COLO668 (cell line): ENCODE measurements around the gene PLBD1.

ENCODE experiments used
- DNase-seq: peaks from one replicate; lab custom pipeline; 2025; ENCODE audit not compliant: unreplicated experiment; lab: John Stamatoyannopoulos, UW

PLBD1 gene, protein sequence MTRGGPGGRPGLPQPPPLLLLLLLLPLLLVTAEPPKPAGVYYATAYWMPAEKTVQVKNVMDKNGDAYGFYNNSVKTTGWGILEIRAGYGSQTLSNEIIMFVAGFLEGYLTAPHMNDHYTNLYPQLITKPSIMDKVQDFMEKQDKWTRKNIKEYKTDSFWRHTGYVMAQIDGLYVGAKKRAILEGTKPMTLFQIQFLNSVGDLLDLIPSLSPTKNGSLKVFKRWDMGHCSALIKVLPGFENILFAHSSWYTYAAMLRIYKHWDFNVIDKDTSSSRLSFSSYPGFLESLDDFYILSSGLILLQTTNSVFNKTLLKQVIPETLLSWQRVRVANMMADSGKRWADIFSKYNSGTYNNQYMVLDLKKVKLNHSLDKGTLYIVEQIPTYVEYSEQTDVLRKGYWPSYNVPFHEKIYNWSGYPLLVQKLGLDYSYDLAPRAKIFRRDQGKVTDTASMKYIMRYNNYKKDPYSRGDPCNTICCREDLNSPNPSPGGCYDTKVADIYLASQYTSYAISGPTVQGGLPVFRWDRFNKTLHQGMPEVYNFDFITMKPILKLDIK

DNA sequence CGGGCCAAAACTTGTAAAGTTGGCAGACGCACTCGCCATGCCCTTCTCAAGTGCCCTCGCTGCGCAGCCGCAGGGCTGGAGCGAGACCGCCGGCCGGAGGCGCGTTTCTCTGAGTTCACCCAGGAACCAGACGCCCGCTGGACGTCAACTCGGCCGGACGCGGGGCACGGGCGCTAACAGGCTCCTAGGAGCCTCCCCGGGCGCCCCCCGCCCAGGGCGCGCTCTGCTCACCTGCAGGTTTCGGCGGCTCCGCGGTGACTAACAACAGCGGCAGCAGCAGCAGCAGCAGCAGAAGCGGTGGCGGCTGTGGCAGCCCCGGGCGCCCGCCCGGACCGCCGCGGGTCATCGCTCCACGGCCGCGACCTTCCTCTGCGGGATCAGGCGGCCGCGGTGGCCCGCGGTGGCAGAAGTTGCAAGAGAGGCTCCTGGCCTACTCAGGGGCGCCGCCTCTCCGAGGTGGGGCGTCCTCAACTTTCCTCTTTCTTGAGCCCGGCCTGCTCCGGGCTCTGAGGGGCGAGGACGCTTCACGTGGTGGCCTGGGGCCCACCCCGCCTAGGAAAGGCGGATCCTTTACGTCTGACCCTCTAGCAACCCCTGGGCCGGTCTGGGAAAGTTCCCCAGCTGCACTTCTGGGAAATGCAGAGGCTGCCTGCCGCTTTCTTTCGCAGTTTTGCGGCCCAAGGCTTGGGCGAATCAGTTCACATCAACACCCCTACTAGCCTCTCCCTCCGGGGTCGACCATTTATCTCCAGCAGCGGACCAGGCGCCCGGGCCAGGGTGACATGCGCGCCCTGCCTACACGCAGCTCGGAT is at the start of gene PLBD1:
PLBD1 (minus strand) TSS at position 533 of the 812 bp plus-strand sequence; CDS start at position 346, 187 bp downstream.
- peak; percentile 56 for DNase-seq

DNA sequence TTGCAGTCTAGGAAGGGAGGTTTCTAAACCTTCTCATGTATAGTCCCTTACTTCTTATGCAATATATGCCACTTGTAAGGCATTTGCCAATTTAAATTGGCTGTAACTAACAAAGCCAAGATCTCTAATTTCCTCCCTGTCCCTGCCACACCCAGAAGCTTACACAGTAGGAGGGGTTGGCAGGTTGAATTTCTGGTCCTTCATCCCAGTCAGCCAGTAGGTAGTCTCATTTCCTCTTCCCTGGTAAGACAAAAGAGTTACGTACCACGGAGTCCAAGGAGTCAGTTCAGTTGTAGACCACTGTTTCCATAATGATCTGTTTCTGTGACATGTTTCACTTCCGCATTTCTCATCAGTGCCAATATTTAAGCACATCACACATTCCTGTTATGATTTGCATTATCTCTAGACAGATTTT is 47.0 kb upstream of the PLBD1 start:
- no peak for DNase-seq

DNA sequence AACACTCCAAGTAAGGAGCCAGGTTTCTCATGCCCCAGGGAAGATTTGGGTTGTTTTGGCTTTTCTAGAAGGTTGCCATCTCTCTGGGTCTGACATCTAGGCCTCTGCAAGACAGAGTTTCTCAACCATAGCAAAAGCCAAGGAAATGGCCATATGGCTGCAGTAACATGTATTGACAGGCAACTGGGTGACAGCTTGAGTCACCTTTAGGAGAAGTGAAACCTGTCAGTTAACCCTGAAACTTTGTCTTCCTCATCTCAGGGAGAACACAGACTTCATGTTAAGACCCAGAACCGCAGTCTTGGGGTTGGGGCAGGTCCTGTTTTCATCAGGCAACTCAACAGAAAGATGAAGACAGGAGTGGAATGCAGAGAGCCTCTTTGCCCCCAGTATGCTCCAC is 46.0 kb upstream of the PLBD1 start:
- no peak for DNase-seq

DNA sequence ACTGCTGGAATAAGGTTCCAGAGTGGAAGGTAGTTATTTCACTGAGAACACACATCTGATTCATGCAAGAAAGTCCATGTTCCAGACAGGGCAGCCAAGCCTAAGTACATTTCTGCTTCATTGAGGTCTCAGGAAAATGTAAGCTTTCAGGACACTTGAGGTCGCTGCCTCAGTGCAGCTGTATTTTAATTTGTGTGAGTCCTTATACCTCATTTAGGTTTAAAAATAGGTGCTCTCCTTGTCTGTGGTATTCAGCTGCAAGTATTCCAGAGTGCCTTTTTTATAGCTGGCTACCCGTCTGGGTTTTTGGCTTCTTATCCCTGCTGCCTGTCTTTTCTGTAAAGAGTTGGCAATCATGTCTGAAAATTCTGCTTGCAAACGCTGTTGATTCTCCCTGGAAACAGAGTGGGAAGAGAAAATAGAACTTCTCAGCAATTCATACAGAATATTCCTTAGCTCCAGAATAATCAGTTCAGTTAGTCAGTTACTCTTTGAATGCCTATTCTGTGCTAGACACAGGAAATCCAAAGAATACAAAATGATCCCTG is 45.3 kb upstream of the PLBD1 start:
- DNase-seq: no peak

DNA sequence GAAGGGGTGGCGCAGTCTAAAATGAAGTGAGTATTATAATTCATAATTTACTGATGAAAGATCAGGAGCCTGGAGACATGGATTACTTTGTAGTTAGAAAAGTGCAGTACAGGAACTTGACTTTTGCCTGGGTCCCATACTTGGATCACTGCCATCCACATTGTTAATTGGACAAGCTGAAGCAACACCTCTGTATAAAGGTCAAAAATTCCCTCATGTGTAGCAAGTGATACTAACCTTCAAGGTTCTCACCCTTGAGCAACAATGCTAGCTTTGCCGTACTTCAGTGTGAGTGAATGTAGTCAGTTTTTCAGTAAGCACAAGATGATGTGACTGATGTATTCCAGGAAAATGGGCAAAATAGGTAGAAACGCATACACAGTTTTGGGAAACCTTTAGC is 44.6 kb upstream of the PLBD1 start:
- DNase-seq: no peak

DNA sequence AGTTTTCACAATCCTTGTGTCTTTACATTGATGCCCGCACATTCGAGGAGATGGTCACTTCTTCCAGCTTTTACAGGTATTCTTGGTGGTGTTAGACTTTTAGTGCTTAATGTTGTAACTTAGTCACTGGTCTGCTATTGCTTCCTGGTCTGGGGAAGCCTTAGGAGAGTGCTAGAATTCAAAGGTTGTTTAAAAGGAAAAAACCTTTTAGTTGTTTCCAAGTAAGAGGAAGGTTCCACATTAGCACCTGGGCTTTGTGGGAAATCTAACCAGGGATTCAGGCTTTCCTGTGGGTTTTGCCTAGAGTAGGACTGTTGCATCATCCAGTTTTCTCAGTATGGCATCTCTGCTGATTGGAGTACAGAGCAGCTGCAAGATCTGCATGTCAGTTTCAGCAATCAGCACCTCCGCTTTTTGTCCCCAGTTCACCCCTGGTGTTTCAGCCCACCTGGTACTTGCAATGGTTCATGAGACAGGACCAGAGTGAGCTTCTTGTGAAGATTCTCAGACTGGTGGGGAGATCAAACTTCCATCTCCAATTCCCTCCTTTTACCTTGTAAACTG is 44.0 kb upstream of the PLBD1 start:
- no peak for DNase-seq

DNA sequence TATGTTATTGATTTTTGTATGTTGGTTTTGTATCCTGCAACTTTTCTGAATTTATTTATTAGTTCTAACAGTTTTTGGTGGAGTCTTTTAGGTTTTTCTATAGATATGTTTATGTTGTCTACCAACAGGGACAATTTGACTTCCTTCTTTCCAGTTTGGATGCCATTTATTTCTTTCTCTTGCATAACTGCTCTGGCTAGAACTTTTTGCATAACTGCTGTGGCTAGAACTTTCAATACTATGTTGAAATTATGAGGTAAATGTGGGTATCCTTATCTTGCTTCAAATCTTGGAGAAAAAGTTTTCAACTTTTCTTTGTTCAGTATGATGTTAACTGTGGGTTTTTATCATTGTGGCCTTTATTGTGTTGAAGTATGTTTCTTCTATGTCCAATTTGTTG is 39.9 kb upstream of the PLBD1 start:
- DNase-seq: no peak

DNA sequence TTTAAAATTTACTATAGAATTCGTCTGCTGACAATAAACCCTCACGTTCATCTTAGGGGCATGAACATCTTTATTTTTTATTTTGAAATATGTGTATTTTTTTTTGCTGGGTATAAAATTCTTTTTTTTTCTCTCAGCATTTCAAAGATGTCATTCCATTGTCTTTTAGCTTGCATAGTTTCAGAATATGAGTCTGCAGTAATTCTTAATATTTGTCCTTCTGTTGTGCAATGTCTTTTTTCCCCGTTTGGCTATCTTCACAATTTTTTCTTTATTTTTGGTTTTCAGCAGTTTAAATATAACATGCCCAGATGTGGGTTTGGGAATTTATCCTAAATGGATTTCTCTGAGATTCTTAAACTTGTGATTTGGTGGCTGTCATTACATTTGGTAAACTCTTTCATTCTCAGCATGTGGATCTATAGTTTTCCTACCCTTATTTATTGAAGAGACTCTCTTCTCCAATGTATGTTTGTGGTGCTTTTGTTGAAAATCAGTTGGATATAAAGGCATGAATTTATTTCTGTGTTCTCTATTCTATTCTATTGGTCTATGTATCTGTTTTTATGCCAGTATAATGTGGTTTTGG is 37.8 kb upstream of the PLBD1 start:
- no peak for DNase-seq

DNA sequence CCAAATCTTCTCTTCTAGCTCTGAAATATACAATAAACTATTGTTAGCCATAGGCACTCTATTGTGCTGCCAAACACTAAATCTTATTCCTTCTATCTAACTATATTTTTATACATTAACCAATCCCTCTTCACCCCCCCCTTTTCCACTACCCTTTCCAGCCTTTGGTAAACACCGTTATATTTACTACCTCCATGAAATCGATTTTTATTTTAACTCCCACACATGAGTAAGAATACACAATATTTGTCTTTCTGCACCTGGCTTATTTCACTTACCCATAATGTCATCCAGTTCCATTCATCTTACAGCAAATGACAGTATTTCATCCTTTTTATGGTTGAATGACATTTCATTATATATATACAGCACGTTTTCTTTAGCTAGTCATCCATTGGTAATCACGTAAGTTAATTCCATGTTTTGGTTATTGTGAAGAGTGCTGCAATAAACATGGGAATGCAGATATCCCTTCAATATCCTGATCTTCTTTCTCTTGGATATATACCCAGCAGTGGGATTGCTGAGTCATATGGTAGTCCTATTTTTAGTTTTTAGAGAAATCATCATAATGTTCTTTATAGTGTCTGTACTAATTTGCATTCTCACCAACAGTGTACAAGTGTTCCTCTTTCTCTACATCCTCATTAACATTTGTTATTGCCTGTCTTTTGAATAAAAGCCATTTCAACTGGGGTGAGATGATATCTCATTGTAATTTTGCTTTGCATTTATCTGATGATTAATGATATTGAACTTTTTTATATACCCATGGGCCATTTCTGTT is 34.2 kb upstream of the PLBD1 start:
- peak; percentile 3 for DNase-seq

DNA sequence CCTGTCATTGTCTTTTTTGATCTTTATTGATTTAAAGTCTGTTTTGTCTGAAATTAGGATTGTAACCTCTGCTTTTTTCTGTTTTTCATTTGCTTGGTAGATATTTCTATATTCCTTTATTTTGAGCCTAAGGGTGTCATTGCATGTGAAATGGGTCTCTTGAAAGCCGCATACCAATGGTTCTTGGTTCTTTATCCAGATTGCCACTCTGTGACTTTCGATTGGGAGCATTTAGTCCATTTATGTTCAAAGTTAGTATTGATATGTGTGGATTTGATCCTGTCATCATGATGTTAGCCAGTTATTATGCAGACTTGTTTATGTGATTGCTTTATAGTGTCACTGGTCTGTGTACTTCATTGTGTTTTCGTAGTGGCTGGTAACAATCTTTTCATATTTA is 29.8 kb upstream of the PLBD1 start:
- DNase-seq: no peak

DNA sequence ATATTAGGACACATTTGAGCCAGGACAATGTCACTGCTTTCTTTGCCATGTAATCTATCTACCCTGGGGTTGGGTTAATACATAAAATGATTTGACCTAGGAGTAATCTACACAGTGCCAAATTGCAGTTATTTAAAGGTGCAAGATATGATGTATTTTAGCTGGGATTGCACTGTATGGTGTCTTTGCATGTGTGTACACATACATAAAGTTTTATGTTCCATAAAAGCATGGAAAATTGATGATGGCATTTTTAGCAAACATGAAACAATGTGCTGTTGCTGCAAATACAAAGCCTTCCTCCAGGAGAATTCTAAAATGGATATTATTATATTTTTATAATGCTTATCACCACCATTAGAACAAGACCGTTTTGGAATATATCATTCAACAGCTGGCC is 24.0 kb upstream of the PLBD1 start:
- no peak for DNase-seq

DNA sequence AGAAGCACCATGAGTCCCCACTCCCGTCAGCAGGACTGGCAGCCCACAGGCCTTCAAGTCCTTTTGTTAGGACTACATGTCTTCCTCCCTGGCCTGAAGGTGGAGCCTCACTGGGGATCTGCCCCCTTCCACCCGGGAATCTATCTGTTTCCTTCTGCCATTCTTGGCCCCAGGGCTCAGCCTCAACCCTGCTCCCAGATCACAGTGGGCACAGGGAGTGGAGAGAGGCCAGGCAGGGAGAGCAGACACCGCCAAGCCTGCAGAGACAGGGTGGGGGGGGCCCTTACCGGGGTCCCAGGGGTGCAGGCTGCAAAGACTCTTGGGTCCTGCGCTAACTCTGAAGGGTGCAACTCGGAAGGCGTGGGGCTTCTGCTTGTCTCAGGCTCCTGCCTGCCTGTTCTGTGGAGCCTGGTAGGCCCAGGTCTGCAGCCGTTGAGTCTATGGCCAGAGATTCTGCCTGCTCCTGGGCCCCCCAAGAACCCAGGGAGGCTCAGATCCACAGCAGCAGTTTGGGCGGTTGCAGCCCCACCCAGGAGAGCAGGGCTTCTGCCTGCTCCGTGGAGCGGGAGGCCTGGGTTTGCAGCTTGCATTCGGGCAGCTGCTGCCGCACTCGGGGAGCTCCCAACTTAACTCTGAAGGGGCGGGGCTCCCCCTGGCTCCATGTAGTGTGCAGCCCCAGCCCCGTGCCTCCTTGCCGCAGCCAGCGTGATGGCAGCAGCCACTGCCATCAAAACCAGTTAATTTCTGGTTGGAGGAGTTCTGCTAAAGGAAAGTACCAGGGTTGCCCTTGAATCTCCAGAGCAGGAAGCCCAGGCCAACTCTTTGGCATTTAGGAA is 21.7 kb upstream of the PLBD1 start:
- no peak for DNase-seq

DNA sequence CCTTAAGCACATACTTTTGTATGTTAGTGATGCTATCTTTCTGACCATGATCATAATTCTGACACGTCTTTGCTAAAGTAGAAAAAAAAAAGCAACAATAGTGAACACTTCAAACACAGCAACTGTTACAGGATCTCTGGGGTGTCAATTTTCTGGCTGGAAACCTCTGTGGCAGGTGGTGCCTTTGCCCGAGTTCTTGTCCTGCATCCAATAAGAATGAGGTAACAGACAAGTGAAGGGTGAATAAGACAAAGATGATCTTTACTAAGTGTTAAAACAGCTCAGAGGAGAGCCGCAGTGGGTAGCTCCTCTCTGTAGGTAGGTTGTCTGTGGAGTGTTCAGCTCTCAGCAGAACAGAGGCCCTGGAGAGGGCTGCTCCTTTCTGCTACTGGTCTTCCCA is 20.9 kb upstream of the PLBD1 start:
- no peak for DNase-seq

DNA sequence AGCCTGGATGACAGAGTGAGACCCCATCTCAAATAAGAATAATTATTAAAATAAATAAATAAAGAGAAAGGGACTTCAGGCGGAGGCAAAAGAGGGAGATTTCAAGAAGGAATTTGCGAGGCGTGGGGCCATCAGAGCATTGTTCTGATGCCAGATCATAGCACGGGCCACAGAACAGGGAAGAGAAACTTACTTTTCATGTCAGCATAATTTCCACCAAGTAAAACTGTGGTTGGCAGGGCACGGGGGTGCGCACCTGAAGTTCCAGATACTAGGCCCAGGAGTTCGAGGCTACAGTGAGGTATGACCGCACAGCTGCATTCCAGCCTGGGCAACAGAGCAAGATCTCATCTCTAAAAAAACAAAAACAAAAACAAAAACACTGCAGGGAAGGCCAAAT is 11.0 kb upstream of the PLBD1 start:
- no peak for DNase-seq

DNA sequence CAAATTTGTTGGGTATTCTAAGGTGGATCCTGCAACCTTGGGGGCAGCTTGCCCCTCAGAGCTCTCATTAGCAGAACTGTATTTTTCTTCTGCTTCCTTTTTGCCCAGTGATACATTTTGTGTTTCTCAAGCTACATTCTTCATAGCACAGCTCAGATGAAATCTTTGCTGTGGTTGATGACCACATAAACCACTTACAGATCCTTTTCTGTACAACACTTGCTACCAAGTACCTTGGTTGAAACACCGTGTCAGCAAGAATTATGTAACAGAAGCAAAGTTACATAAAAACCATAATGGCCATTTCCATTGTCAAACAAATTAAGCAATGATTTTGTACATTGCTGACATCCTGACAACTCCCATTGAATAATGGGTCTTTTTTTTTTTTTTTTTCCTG is 9.7 kb upstream of the PLBD1 start:
- DNase-seq: no peak

DNA sequence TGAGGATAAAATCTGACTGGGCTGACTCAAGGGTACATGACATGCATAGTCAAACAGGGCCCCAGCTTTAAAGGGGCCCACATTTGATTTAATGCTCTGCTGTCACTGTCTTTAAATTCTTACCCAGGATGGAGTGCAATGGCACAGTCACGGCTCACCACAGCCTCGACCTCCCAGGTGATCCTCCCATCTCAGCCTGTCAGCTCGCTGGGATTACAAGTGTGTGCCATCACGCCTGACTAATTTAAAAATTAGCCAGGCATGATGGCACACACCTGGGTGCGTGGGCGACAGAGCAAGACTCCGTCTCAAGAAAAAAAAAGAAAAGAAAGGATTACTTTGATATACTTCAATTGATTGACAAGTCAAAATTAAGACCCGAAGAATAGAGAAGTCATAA is 9.2 kb upstream of the PLBD1 start:
- DNase-seq: no peak

DNA sequence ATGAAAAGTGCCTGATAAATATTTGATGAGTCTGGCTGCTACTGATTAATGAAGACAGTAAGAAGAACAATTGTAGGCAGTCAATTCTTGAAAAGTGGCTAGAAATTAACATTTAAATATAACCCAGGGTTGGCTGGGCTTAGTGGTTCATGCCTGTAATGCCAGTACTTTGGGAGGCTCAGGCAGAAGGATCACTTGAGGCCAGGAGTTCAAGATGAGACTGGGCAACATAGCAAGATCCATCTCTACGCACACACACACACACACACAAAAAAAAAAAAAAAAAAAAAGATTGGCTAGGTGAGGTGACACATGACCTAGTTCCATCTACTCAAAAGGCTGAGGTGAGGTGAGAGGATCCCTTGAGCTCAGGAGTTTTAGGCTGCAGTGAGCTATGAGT is 7.9 kb upstream of the PLBD1 start:
- no peak for DNase-seq

DNA sequence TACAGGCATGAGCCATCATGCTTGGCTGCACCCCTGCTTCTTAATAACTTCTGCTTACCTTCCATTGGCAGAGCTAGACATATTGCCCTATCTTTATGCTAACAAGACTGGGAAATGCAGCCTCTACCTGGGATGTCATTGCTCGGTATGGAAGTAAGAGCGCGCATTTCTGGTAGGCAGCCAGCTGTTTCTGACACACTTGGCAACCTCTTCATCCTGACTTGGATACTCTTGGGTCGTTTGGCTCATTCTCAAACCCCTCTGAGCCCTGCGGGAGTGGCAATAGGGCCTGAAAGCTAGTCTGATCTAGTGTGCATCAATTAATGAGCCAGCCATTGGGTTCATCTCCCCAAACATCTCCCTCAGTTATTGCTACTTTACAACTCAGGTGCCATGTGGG is 5.4 kb upstream of the PLBD1 start:
- no peak for DNase-seq

DNA sequence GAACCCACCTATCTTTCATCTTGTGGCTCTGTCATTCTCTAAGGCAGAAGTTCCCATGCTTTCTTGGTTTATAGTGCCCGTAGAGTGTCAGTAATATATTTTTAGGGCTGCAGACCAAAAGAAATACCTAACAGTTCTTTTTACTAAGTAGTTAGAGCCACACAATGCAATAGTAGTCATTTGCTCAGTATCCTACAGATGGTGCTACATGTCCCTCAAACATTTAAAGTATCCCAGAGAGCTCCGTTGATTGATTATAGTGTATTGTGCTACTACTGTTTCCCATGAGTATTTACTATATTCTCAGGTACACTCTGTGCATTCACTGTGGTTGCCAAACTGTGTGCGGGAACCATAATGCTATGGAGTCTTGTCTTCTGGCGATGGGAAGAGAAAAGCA is 4.7 kb upstream of the PLBD1 start:
- DNase-seq: no peak
